H1 (cell line): ENCODE measurements around the gene MPP3.

Experiments used
- CBX5 ChIP-seq: fragments of 300-800, 300-1000 bp; sonication (generic); IDR thresholded peaks from 2 replicates; pipeline ENCODE4 v1.7.1; 2016; ENCODE audit warnings: antibody characterized with exemption, low read length, low read depth
- CTCF ChIP-seq, 3 experiments: IDR thresholded peaks; 1 replicate in 2 of 3; 2 replicates in 1 of 3; pipeline versions ENCODE4 v1.5.1 to v1.6.1; 2011; ENCODE audit warnings: low read length in 3 of 3, mild to moderate bottlenecking in 3 of 3, inconsistent platforms in 2 of 3, low read depth in 1 of 3, moderate library complexity in 1 of 3; ENCODE audit not compliant: insufficient read depth in 1 of 3; ENCODE audit errors: control extremely low read depth in 1 of 3
- NANOG ChIP-seq: IDR thresholded peaks from 2 replicates; pipeline ENCODE4 v1.6.1; 2011; ENCODE audit warnings: low read length, low read depth, mild to moderate bottlenecking, inconsistent platforms; ENCODE audit not compliant: insufficient read depth, poor library complexity, severe bottlenecking
- POLR2A ChIP-seq, 2 experiments: IDR thresholded peaks; 1 replicate in 1 of 2; 2 replicates in 1 of 2; pipeline ENCODE4 v1.6.1; 2011; ENCODE audit warnings: low read depth in 2 of 2, low read length in 2 of 2, mild to moderate bottlenecking in 2 of 2; ENCODE audit errors: control extremely low read depth in 1 of 2
- SIN3A ChIP-seq, 2 experiments: IDR thresholded peaks in 1 of 2; conservative IDR thresholded peaks in 1 of 2; 2 replicates each; pipeline ENCODE4 v1.6.1; 2011 to 2012; ENCODE audit warnings: low read length in 2 of 2, improper control_type of control experiment in 1 of 2, low read depth in 1 of 2, mild to moderate bottlenecking in 1 of 2

GRCh38 chr17:43856141-43856540 lies 23.2 kb upstream of the MPP3 start:
- TF ChIP-seq CTCF (IDR thresholded peaks at IDR 0.05; ENCODE audit: control extremely low read depth in 1 of 3, insufficient read depth in 1 of 3, low read depth in 1 of 3, low read length in 3 of 3), result no peak
- TF ChIP-seq POLR2A (IDR thresholded peaks at IDR 0.05; ENCODE audit: control extremely low read depth in 1 of 2, low read depth in 2 of 2, low read length in 2 of 2), result no peak
- no peak for TF ChIP-seq SIN3A (conservative IDR thresholded peaks at IDR 0.05 in 1 of 2, IDR thresholded peaks at IDR 0.05 in 1 of 2; ENCODE audit: low read depth in 1 of 2, low read length in 2 of 2)
- no peak for TF ChIP-seq CBX5
- TF ChIP-seq NANOG, result no peak
